HG03457 (cell line): ENCODE results near the gene WBP1.
"Not testable (repeated sequence)": the region's sequence is repeated elsewhere in the genome, so short reads cannot be mapped to it uniquely, and the experiment has no call there.

Experiments
- ATAC-seq: cut with Tn5 transposase; IDR thresholded peaks from one replicate; pipeline ENCODE4 v1.9.1; 2021; ENCODE audit warnings: moderate number of reproducible peaks; ENCODE audit not compliant: unreplicated experiment

The WBP1 gene

GRCh38 chr2:74448771-74449170 lies 9.5 kb upstream of the WBP1 start:
- no peak for ATAC-seq

- no peak for ATAC-seq
Observed at GRCh38 chr2:74450570-74451190, 7.6 kb upstream of the WBP1 start.

- peak; percentile 43 for ATAC-seq
Observed at GRCh38 chr2:74454654-74455511, 3.4 kb upstream of the WBP1 start, which contains the start of gene INO80B. Gene INO80B (plus strand): TSS chr2:74455087. CDS start chr2:74455117, 30 bp downstream.

GRCh38 chr2:74457129-74457548 lies 1.1 kb upstream of the WBP1 start:
- ATAC-seq: no peak

GRCh38 chr2:74457549-74458131 lies 598 bp upstream of the WBP1 start:
- ATAC-seq: peak; percentile 22

GRCh38 chr2:74458938-74459363 lies 713 bp downstream of the WBP1 start:
- ATAC-seq: no peak

GRCh38 chr2:74459503-74460118 lies 1.4 kb downstream of the WBP1 start:
- not testable (repeated sequence) for ATAC-seq

- not testable (repeated sequence) for ATAC-seq
Observed at GRCh38 chr2:74460187-74460586, 1.9 kb downstream of the WBP1 start.

GRCh38 chr2:74461187-74462053 lies 3.2 kb downstream of the WBP1 start:
- ATAC-seq: no peak

- ATAC-seq: no peak
Observed at GRCh38 chr2:74462054-74462785, 4.0 kb downstream of the WBP1 start.

- no peak for ATAC-seq
Observed at GRCh38 chr2:74462786-74463105, 4.5 kb downstream of the WBP1 start.

- no peak for ATAC-seq
Observed at GRCh38 chr2:74464406-74464805, 6.2 kb downstream of the WBP1 start.

- ATAC-seq: not testable (repeated sequence)
Observed at GRCh38 chr2:74470742-74471141, 12.5 kb downstream of the WBP1 start.

- ATAC-seq: no peak
Observed at GRCh38 chr2:74471332-74472065, 13.3 kb downstream of the WBP1 start.

GRCh38 chr2:74472086-74472944 lies 14.1 kb downstream of the WBP1 start, which contains the start of gene MRPL53:
Gene MRPL53 (minus strand): TSS chr2:74472680. CDS start chr2:74472660, 20 bp downstream.
- ATAC-seq: peak; percentile 68

GRCh38 chr2:74472945-74473258 lies 14.7 kb downstream of the WBP1 start:
- ATAC-seq: no peak

GRCh38 chr2:74474481-74474880 lies 16.2 kb downstream of the WBP1 start:
- ATAC-seq: no peak

GRCh38 chr2:74474899-74475298 lies 16.7 kb downstream of the WBP1 start:
- ATAC-seq: no peak
